ENCODE measurements around the gene ARAP1.

- TF ChIP-seq POLR2A (IDR thresholded peaks at IDR 0.05; ENCODE audit: low read depth, low read length) = no peak
- TF ChIP-seq POLR2AphosphoS5 (IDR thresholded peaks at IDR 0.05; ENCODE audit: low read depth, low read length) = no peak
- no peak for TF ChIP-seq TAF1 (IDR thresholded peaks at IDR 0.05; ENCODE audit: low read depth, low read length)
- TF ChIP-seq SPI1 (IDR thresholded peaks at IDR 0.05; ENCODE audit: low read depth, low read length) = no peak
- no peak for TF ChIP-seq POU2F2 (IDR thresholded peaks at IDR 0.05; ENCODE audit: low read depth, low read length)
- TF ChIP-seq PAX5 (IDR thresholded peaks at IDR 0.05; ENCODE audit: insufficient read depth, low read length, severe bottlenecking) = no peak
These were observed 103.6 kb downstream of the ARAP1 start for GRCh38 chr11:72648384-72649136.
